Renal pelvis (tissue), 4 donors: ENCODE measurements around the gene CNPY3. TPM values are rescaled to one million over a fixed set of nuclear protein-coding genes. Genes with fewer than 3 reads are reported as not detected.
"Not testable (repeated sequence)": the region's sequence is repeated elsewhere in the genome, so short reads cannot be mapped to it uniquely, and the experiment has no call there.

Experiments
- DNase-seq: peaks from one replicate; pipeline ENCODE4 v3.0.0-alpha.2; 2013
- polyA plus RNA-seq, 3 donors: library from polyadenylated mRNA; unstranded; fragments of 120-200 nt; gene quantifications; one replicate each; pipeline ENCODE4 v1.2.1, GENCODE V29; 2013; ENCODE audit not compliant: insufficient read length in 3 of 3

CNPY3 gene
- polyA plus RNA-seq, 3 donors: 59.3 to 68.5 (median 61.7) TPM

DNA sequence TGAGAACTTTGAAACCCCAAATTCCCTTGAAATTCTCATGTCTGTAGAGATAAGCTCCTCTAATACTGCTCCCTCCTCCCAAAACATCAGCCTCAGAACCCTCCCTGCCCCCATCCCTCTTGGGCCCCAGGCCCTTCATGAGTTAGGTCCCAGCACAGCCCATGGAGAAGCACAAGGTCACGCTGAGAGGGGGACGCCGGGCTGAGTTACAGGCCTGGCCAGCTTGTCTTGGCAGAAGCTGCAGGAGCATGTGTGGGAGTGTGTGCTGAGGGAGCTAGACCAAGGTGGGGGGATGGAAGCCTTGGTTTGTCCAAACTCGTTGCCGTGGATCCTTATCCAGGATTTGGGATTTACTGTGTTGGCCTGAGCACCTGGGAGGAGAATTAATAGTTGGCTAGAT lies 21.9 kb upstream of the CNPY3 start:
- DNase-seq: peak; percentile 48

DNA sequence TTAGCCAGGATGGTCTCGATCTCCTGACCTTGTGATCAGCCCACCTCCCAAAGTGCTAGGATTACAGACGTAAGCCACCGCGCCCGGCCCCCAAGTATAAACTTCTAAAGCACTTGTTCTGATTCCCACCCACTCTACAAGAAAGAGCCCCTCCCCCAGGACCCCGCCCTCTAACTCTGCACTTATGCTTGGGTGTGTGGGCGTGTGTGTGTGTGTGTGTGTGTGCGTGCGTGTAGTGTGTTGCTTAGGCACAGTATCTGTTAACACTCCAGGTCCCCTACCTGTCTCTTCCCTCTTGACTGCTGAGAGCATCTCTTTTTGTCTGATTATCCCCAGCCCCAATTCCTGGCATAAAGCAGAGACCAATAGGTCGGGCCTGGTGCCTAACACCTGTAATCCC lies 19.4 kb upstream of the CNPY3 start:
- no peak for DNase-seq

DNA sequence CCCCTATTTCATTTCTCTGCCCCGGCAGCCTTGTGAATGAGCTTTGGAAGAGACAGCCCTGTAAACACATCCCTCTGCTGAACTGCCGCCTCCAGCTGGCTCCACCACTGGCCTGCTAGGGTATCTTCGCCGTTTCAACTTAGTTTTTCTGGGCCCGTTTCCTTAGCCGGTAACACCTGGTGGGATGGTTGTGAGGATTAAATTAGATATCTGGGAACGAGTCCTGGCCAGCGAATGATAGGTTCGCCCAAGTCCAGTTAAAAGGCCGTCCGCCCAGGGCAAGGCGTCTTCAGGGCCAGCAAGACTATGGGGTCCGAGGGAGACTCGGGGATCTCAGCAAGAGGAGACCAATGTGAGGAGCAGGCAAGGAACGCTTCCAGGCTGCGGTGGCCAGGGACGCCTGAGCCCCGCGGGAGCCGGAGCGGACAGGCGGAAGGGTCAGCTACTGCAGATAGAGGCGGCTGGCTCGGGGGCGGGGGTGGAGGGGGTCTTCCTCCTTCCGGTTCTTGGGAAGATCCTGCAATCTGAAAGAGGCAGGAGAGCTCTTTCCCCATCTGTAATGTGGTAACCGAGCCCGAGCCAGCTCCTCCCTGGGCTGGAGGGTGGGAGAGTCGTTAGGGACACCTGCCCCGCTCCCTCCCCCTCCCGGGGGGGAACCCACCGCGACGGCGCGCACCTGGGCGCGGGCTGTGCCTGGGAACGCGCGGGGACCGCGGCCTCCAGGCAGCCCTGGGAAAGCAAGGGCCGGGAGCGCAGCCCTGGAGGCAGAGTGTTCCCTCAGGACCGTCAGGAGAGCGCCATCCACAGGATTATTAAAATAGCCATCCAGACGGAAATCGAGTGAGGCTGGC lies 17.9 kb upstream of the CNPY3 start:
- no peak for DNase-seq

DNA sequence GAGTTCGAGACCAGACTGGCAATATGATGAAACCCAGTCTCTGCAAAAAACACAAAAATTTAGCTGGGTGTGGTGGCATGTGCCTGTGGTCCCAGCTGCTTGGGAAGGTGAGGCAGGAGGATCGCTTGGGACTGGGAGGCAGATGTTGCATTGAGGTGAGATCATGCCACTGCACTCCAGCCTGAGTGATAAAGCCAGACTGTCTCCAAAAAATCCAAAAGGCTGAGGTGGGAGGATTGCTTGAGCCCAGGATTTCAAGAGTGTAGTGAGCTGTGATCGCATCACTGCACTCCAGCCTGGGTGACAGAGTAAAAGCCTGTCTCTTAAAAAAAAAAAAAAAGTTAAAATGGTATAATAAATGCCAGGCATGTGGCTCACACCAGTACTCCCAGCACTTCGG lies 14.7 kb upstream of the CNPY3 start:
- DNase-seq: no peak

DNA sequence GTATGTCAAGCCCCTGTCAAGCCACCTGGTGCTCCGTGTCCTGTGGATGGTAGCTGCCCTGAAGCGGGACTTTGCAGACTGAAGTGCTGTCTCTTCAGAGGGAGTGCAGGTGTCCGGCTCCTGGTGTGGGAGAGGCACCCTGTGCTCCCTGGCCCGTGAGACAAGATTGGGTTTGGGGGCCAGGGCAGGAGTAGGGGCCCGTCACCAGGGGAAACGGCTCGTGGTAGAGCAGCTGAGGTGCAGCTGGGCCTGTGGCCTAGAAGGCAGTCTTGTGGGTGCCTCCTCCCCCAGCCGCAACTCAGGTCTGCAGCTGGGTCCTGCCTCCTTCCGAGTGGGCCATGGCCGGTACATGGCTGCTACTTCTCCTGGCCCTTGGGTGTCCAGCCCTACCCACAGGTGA lies 13.5 kb upstream of the CNPY3 start, which contains the start of gene PTCRA:
Gene PTCRA, plus strand, starts transcription at position 322 of the 400 bp plus-strand sequence. Its CDS starts 17 bp downstream, at position 339.
- DNase-seq: no peak

DNA sequence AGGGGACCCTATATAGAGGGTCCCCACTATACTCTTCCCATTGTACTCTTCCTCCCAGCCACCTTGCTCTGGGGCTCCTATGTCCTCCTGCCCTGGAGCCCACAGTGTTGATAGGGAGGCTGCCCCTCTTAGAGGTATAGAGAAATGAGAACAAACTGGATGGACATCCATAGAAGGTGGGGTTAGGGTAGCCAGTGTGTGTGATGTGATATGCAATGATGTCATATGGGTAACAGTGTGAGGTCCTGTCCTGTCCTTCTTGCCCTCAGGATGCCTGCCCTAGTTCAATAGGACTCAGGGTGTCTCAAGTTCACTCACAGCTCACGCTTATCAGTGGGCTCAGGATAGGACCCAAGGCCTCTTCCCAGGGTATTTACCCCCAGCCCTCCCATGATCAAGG lies 13.0 kb upstream of the CNPY3 start:
- DNase-seq: no peak

DNA sequence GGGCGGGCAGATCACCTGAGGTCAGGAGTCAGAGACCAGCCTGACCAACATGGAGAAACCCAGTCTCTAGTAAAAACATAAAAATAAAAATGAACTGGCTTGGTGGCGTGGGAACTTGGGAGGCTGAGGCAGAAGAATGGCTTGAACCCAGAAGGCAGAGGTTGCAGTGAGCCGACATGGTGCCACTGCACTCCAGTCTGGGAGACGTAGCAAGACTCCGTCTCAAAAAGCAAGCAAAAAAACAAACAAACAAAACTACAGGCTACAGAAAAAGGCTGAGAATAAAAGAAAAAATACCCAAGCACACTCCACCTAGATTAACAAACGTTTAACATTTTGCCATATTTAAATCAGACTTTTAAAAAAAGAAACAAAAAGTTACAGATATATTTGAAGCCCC lies 7.5 kb upstream of the CNPY3 start:
- no peak for DNase-seq

DNA sequence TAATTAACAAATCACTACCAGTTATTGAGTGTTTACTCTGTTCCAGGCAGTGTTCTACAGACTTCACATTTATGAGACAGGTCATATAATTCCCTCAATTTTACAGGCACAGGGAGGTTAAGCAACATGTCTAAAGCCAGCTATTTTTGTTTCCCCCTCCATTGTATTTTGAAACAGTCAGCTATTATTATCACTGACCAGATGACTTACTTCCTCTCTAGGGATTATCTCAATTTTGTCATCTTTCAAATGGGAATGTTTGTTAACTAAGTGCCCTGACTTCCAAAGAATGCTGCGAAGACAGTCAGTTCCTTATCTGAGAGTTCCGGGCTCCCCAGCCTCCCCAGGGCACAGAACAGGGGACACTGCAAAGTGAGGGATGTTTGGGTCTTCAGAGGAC lies 5.6 kb upstream of the CNPY3 start:
- DNase-seq: no peak

DNA sequence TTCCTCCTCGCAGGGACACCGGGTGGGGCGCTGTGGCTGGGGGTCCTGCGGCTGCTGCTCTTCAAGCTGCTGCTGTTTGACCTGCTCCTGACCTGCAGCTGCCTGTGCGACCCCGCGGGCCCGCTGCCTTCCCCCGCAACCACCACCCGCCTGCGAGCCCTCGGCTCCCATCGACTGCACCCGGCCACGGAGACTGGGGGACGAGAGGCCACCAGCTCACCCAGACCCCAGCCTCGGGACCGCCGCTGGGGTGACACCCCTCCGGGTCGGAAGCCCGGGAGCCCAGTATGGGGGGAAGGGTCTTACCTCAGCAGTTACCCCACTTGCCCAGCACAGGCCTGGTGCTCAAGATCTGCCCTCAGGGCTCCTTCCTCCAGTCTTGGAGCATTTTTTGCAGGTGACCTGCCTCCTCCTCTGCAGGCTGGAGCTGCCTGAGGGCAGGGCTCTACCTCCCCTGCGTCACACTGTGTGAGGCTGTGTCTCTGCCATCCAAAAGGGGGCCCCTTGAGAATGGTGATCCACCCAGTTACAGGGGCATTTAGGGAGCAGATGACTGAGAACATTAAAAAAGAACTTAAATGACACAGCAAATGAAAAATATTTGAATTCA lies 3.9 kb upstream of the CNPY3 start:
- no peak for DNase-seq

DNA sequence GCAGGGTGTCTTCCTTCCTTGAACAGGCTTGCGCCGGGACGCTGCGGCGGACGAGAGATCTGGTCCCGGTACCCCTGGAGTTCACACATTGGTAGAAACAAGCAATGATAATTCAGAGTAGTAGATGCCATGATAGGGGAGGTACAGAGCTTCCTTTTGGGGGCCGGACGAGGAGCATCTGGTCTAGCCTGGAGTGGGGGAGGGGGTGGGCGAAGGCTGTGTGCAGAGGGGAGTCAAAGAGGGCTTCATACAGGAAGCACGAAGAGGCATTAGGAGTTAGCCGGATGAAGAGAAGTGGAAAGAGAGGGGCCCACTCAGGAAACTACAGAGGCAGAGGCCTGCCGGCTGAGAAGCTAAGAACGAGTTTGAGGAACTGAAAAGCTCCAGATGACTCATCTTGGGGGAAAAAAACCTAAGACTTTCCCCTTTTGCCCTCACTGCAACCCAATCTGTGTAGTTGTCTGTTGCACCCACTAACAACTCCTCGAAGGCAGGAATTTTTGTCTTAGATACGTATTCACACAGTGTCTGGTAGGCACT lies 611 bp downstream of the CNPY3 start:
- peak; percentile 65 for DNase-seq

DNA sequence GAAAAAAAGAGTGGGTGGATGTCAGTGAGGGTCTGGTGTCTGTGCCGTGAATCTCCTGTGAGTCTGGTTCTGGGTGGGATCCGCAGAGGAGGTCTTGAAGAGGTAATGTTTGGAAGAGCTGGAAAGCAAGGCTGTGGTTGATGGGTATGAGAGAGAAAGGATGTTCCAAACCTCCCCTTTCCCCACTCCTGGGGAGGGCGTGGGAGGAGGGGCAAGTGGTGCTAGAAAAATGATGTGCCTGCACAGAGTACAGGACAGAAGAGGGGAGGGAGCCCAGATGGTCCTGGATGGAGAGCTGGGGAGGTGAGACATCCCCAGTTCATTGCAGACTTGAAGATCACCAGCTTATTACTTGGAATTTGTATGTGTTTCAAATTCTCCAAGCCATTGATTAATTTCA lies 3.1 kb downstream of the CNPY3 start:
- no peak for DNase-seq

DNA sequence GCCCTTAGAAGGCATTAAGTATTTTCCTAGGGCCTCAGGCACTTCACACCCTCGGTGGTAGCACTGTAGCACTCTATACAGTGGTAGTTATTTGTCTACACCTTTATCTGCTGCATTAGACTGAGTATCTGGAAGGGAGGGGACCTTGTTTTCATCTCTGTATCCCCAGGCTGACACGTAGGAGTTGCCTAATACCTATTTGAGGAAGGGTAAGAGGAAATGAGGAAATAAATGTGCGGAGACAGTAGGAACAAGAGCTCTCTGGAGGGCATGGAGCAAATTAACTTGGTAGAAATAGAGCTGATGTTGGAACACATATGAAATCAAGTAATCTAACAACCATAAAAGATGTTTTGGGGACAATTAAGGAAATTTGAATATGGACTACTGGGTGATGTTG lies 3.9 kb downstream of the CNPY3 start:
- DNase-seq: no peak

DNA sequence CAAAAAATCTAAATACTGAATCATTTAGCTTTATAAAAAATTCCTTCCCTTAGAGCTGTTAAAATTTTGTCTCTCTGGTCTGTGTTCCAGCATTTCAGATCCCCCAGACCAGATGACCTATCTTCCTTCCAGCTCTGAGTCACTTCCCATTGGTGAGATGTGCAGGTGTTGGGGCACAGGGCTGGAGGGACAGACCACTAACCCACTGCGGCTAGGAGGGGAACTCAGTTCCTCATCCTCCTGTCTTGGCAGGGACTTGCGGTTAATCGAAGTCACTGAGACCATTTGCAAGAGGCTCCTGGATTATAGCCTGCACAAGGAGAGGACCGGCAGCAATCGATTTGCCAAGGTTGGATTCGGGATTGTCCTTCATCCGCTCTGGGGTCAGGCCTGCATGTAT lies 6.0 kb downstream of the CNPY3 start:
- no peak for DNase-seq

DNA sequence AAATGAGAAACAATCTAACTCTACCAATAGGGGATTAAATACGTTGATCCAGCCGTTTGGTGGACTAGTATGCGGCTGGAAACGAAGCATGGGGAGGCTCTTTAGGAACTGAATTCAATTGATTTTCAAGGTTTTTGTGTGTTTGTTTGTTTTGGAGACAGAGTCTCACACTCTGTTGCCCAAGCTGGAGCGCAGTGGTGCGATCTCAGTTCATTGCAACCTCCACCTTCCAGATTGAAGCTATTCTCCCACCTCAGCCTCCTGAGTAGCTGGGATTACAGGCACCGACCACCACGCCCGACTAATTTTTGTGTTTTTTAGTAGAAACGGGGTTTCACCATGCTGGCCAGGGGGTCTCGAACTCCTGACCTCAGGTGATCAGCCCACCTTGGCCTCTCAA lies 7.1 kb downstream of the CNPY3 start:
- no peak for DNase-seq

DNA sequence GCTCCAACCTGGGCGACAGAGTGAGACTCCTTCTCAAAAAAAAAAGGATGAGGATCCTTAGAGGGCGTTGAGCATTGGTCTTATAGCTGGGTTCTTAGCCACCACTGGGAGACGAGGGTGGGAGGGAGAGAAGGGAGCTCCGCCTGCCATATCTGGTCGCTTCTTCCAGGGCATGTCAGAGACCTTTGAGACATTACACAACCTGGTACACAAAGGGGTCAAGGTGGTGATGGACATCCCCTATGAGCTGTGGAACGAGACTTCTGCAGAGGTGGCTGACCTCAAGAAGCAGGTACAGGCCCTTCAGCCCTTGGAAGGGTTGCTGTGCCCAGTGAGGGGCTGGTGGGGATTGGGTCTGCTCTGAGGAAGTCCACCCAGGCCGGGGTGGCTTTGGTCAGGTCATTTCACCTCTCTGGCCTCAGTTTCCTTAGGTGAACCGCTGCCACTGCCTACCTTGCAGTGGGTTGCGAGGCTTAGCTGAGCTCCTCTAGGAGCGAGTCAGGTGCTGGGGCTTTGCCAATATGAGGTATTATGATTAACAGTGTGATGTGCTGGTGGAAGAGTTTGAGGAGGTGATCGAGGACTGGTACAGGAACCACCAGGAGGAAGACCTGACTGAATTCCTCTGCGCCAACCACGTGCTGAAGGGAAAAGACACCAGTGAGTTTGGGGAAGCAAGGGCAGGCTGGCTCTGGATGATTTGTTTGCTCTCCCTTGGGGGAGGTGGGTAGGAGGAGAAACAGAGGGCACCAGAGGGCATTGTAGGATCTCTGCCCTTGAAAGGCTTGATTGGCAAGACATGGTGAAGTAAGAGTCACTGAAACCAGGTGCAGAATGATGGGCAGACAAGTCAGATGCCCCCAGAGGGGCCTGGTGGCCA lies 8.5 kb downstream of the CNPY3 start:
- no peak for DNase-seq

DNA sequence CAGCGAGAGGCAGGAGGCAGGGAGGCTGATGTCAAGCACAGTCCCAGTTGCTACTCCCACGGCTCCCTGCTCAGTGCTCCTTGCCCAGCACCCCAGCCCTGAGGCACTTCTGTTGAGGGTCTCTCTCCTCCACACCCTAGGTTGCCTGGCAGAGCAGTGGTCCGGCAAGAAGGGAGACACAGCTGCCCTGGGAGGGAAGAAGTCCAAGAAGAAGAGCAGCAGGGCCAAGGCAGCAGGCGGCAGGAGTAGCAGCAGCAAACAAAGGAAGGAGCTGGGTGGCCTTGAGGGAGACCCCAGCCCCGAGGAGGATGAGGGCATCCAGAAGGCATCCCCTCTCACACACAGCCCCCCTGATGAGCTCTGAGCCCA lies 9.1 kb downstream of the CNPY3 start:
- DNase-seq: no peak

DNA sequence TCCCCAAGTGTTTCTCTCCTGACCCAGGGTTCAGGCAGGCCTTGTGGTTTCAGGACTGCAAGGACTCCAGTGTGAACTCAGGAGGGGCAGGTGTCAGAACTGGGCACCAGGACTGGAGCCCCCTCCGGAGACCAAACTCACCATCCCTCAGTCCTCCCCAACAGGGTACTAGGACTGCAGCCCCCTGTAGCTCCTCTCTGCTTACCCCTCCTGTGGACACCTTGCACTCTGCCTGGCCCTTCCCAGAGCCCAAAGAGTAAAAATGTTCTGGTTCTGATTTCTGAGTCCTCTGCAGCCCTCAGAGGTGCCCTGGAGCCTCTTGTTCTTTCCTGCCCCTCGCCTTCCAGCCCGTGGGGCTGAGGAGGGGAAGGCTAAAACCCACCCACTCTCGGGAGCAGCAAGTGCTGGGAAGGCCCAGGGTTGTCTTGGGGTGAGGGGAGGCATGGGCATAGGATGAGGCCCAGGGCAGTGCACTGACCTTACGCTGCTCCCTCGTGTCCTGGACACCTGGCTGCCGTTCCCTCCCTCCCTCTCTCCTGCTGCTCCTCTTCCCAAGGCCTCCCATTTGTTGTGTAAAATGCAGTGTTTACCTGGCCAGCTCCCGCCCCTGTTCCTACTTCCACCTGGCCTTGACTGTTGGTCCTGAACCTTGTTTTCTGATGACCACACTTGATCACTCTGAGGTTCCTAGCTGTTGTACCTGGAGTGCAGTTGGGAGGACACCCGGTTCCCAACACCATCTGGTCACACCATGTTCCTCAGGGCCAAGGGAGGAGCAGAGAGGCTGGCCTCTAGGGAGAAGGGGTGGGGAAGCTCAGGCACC lies 9.9 kb downstream of the CNPY3 start:
- DNase-seq: no peak

DNA sequence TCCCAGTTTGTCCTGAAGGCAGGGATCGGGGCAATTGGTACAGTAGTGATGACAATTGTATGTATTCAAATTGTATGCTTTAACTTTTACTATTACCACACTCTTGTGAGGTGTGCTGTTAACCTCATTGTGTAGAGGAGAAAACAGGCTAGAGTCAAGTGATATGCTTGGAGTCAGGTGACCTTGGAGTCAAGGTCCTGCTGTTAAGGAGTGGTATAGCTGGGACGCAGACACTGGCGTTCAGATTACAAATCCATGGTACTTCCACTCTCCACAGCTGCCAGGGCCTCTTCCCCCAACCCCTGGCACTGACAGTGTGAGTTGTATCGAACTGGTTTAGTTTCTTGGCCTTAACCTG lies 10.5 kb downstream of the CNPY3 start:
- no peak for DNase-seq

DNA sequence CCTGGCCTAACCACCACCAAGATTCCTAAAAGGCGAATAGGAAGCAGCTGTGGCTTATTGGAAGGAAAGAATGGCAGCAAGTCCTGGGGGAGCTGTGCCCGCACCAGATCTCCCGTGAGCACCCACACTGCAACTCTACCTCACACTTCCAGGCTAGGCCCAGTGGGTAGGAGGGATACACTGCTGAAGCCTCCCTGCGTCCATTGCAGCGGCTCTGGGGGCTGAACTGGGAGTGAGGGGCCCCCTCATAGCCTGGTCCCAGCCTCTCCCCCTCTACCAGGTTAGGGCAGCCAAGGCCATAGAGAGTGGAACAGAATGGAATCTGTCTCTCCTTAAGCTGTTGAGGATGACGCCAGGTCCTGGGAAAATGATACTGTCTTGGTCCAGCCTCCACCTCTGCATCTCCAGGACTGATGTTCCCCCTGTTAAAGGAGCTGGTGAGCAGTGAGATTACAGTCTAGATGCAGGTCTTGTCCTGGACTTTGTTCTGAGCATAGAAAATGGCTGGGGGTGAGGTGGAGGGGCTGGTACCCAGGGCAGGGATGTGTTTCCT lies 11.3 kb downstream of the CNPY3 start:
- DNase-seq: no peak

DNA sequence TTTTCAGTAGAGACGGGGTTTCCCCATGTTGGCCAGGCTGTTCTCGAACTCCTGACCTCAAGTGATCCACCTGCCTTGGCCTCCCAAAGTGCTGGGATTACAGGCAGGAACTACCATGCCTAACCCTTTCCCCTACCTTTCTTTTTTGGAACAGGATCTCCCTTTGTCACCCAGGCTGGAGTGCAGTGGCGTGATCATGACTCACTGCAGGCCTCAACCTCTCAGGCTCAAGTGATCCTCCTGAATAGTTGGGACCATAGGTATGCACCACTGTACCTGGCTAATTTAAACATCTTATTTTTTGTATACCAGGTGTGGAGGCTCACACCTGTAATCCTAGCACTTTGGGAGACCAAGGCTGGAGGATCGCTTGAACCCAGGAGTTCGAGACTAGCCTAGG lies 12.1 kb downstream of the CNPY3 start:
- DNase-seq: not testable (repeated sequence)

DNA sequence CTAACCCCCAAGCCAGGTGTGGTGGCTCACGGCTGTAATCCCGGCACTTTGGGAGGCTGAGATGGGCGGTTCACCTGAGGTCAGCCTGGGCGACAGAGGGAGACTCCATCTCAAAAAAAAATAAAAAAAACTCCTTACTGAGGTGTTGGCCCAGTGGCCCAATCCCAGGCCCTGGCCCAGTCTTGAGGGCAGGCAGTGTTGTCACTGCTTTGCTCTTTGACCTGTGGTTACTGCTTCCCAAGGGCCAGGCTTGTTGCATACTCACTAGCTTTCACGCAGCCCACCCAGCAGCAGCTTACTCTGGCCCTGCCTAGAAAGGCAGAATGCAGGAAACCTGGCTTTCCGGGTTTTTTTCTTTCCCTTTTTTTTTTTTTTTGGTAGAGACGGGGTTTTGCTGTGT lies 13.2 kb downstream of the CNPY3 start:
- DNase-seq: no peak
